Duodenal mucosa (tissue), 2 donors: Measurements from ENCODE around the gene GATA5.

Experiments
- H3K27ac ChIP-seq: one replicate; pipeline ENCODE4 v1.7.0; 2013; ENCODE audit warnings: low read depth, low read length
- H3K27me3 ChIP-seq, 2 donors: one replicate each; pipeline ENCODE4 v1.7.0; 2013; ENCODE audit warnings: low read length in 2 of 2, control low read depth in 1 of 2; ENCODE audit not compliant: insufficient read depth in 2 of 2, control insufficient read depth in 1 of 2
- H3K36me3 ChIP-seq, 2 donors: one replicate each; pipeline ENCODE4 v1.7.0; 2013; ENCODE audit warnings: low read length in 2 of 2, control low read depth in 1 of 2; ENCODE audit not compliant: insufficient read depth in 2 of 2, control insufficient read depth in 1 of 2
- H3K4me1 ChIP-seq, 2 donors: one replicate each; pipeline ENCODE4 v1.7.0; 2013; ENCODE audit warnings: low read length in 2 of 2, control low read depth in 1 of 2; ENCODE audit not compliant: insufficient read depth in 2 of 2, control insufficient read depth in 1 of 2
- H3K4me3 ChIP-seq, 2 donors: one replicate each; pipeline ENCODE4 v1.7.0; 2013; ENCODE audit warnings: low read length in 2 of 2, low read depth in 1 of 2
- H3K9ac ChIP-seq, 2 donors: one replicate each; pipeline ENCODE4 v1.7.0; 2013; ENCODE audit warnings: low read length in 2 of 2, low read depth in 1 of 2
- H3K9me3 ChIP-seq, 2 donors: one replicate each; pipeline ENCODE4 v1.7.0; 2013; ENCODE audit warnings: low read length in 2 of 2, control low read depth in 1 of 2; ENCODE audit not compliant: control insufficient read depth in 1 of 2

Gene GATA5

GRCh38 chr20:62433658-62434497, 41.9 kb downstream of the GATA5 start:
- Histone ChIP-seq H3K27me3 (peaks cover 5 to 13% of the 10 kb centered on the region in 2 donors), H3K4me1 (peaks cover 17 to 23% of the 10 kb centered on the region in 2 donors), H3K9ac (no peak overlapping the region), H3K36me3 (no peaks in the 10 kb centered on the region), H3K27ac (no peak overlapping the region), H3K4me3 (no peak overlapping the region), H3K9me3 (no peaks in the 10 kb centered on the region)

GRCh38 chr20:62430866-62431447, 44.8 kb downstream of the GATA5 start:
- peak overlapping the region in 1 of 2 donors; percentile 32 for H3K4me3 ChIP-seq
- peaks cover 24 to 44% of the 10 kb centered on the region in 2 donors for H3K4me1 ChIP-seq
- H3K9ac ChIP-seq: no peak overlapping the region
- H3K27me3 ChIP-seq: peaks cover 5 to 8% of the 10 kb centered on the region in 2 donors
- no peaks in the 10 kb centered on the region for H3K9me3 ChIP-seq
- H3K27ac ChIP-seq: no peak overlapping the region
- H3K36me3 ChIP-seq: no peaks in the 10 kb centered on the region

GRCh38 chr20:62430311-62430853, 45.4 kb downstream of the GATA5 start:
- H3K9me3 ChIP-seq: no peaks in the 10 kb centered on the region
- H3K4me3 ChIP-seq: no peak overlapping the region
- no peak overlapping the region for H3K27ac ChIP-seq
- no peak overlapping the region for H3K9ac ChIP-seq
- H3K36me3 ChIP-seq: no peaks in the 10 kb centered on the region
- peaks cover 24 to 44% of the 10 kb centered on the region in 2 donors for H3K4me1 ChIP-seq
- H3K27me3 ChIP-seq: peaks cover 5% of the 10 kb centered on the region in 2 donors

- Histone ChIP-seq H3K4me1 (peaks cover 24 to 44% of the 10 kb centered on the region in 2 donors), H3K27ac (no peak overlapping the region)
Measured at GRCh38 chr20:62429455-62430310, 46.1 kb downstream of the GATA5 start.

GRCh38 chr20:62428396-62429295, 47.1 kb downstream of the GATA5 start:
- Histone ChIP-seq H3K4me3 (no peak overlapping the region), H3K27me3 (peaks cover 0 to 5% of the 10 kb centered on the region in 2 donors), H3K9ac (no peak overlapping the region), H3K4me1 (peaks cover 18 to 44% of the 10 kb centered on the region in 2 donors), H3K36me3 (no peaks in the 10 kb centered on the region), H3K9me3 (no peaks in the 10 kb centered on the region), H3K27ac (no peak overlapping the region)

More at GRCh38 chr20:62429455-62430310, 46.1 kb downstream of the GATA5 start:
- H3K9ac ChIP-seq: no peak overlapping the region
- H3K9me3 ChIP-seq: no peaks in the 10 kb centered on the region
- no peak overlapping the region for H3K4me3 ChIP-seq
- H3K36me3 ChIP-seq: no peaks in the 10 kb centered on the region
- H3K27me3 ChIP-seq: peaks cover 5% of the 10 kb centered on the region in 2 donors

DNA sequence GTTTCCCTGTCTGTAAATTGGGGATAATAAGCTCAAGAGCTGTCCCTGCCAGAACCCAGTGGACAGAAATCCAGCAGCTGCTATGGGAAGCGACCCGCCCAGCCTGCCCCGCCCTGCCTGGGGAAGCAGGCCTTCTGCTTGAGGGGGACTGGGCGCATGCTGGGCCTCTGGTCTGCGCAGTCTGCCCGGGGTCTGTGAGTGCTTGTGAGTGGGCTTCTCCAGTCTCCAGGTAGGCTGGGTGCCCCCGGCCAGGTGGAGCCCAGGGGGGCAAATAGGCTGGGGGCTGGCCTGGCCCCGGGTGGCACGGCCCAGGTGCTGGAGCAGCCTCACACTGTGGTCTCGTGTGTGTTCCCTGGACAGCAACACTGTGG, 47.8 kb downstream of the GATA5 start:
- H3K27me3 ChIP-seq: peaks cover 0 to 5% of the 10 kb centered on the region in 2 donors
- H3K9me3 ChIP-seq: no peaks in the 10 kb centered on the region
- peaks cover 15 to 44% of the 10 kb centered on the region in 2 donors for H3K4me1 ChIP-seq
- no peak overlapping the region for H3K27ac ChIP-seq
- no peak overlapping the region for H3K4me3 ChIP-seq
- no peak overlapping the region for H3K9ac ChIP-seq
- no peaks in the 10 kb centered on the region for H3K36me3 ChIP-seq

- no peaks in the 10 kb centered on the region for H3K9me3 ChIP-seq
- H3K4me3 ChIP-seq: peak within 1 kb of the TSS; percentile 32 to 47
- peaks cover 0 to 5% of the 10 kb centered on the region in 2 donors for H3K27me3 ChIP-seq
- no peak within 1 kb of the TSS for H3K9ac ChIP-seq
- H3K27ac ChIP-seq: peak within 1 kb of the TSS; percentile 10
- H3K4me1 ChIP-seq: peaks cover 15 to 44% of the 10 kb centered on the region in 2 donors
- no peaks in the 10 kb centered on the region for H3K36me3 ChIP-seq
Measured at GRCh38 chr20:62427172-62428001, 48.4 kb downstream of the GATA5 start, which contains the start of gene RBBP8NL. Gene RBBP8NL, minus strand, starts transcription at chr20:62427539. Its CDS starts 7,892 bp downstream, at chr20:62419647.

DNA sequence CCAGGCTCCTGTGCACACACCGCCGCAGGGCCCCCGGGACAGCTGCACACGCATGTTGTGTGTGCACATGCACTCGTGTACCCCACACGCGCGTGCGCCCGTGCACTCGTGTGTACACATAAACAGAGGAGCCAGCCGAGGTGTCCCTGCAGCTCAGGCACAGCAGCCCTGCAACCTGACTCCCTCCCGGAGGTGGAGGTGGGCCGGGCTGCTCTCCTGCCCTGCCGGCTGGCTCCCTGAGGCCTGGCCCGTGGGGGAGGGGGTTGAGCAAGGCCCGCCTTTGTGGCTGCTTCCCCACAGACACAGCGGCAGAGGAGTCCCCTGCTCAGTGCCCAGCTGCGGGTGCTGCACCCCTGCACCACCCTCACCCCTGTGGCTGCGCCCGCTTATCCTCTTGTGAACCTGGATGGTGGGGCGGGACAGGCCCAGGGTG, 49.1 kb downstream of the GATA5 start:
- H3K4me3 ChIP-seq: peak overlapping the region; percentile 32 to 47
- peaks cover 0 to 5% of the 10 kb centered on the region in 2 donors for H3K27me3 ChIP-seq
- H3K27ac ChIP-seq: no peak overlapping the region
- H3K9ac ChIP-seq: no peak overlapping the region
- no peaks in the 10 kb centered on the region for H3K9me3 ChIP-seq
- no peaks in the 10 kb centered on the region for H3K36me3 ChIP-seq
- H3K4me1 ChIP-seq: peaks cover 15 to 44% of the 10 kb centered on the region in 2 donors
